ENCODE data around the gene PIGL.

PIGL gene

DNA sequence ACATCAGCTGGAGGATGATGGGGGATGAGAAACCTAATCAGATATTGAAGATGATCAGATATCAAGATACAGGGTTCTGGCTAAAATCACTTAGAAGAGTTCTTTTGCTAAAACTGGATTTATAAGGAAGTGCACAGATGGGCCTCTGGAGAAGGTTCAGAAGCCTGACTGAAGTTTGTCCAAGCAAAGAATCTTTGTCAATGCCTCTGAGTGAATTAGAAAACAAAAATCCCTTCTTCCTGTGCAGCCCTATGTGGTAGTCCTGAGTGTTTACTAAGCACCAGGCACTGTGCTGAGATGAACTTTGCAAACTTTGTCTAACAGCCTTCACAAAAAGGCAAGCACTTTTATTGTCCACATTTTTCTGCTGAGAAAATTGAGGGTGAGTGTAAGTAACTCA, 147.6 kb downstream of the PIGL start:
- H3K4me3 ChIP-seq (ENCODE audit: low read depth, low read length): no peak overlapping the region
- in situ Hi-C loops (cut with HindIII; ENCODE audit: low sequenced_read_pairs): no loop called here
- no peak for DNase-seq (ENCODE audit: low read depth, low spot score)
- TF ChIP-seq, protein P1, sequence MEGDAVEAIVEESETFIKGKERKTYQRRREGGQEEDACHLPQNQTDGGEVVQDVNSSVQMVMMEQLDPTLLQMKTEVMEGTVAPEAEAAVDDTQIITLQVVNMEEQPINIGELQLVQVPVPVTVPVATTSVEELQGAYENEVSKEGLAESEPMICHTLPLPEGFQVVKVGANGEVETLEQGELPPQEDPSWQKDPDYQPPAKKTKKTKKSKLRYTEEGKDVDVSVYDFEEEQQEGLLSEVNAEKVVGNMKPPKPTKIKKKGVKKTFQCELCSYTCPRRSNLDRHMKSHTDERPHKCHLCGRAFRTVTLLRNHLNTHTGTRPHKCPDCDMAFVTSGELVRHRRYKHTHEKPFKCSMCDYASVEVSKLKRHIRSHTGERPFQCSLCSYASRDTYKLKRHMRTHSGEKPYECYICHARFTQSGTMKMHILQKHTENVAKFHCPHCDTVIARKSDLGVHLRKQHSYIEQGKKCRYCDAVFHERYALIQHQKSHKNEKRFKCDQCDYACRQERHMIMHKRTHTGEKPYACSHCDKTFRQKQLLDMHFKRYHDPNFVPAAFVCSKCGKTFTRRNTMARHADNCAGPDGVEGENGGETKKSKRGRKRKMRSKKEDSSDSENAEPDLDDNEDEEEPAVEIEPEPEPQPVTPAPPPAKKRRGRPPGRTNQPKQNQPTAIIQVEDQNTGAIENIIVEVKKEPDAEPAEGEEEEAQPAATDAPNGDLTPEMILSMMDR (IDR thresholded peaks at IDR 0.05; ENCODE audit: low read depth, low read length): no peak

DNA sequence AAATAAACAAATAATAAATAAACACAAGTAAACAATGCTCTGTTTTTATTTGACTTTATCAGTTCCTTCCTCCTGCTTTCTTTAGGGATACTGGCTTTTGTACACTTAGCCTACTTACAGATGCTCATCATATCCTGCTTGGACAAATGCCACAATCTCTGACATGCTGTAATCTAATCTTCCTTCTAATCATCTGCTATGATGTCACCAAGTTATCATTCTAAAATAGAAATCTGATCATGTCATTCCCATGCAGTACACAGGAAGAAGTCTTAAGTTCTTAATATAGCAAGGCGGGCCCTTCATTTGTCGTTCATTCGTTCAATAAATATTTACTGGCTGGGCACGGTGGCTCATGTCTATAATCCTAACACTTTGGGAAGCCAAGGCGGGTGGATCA, 154.7 kb downstream of the PIGL start:
- H3K4me3 ChIP-seq (ENCODE audit: low read depth, low read length): no peak overlapping the region
- in situ Hi-C loops (cut with HindIII; ENCODE audit: low sequenced_read_pairs): no loop called here
- DNase-seq (ENCODE audit: low read depth, low spot score): peak; percentile 60
- TF ChIP-seq, protein P1 (IDR thresholded peaks at IDR 0.05; ENCODE audit: low read depth, low read length): no peak

DNA sequence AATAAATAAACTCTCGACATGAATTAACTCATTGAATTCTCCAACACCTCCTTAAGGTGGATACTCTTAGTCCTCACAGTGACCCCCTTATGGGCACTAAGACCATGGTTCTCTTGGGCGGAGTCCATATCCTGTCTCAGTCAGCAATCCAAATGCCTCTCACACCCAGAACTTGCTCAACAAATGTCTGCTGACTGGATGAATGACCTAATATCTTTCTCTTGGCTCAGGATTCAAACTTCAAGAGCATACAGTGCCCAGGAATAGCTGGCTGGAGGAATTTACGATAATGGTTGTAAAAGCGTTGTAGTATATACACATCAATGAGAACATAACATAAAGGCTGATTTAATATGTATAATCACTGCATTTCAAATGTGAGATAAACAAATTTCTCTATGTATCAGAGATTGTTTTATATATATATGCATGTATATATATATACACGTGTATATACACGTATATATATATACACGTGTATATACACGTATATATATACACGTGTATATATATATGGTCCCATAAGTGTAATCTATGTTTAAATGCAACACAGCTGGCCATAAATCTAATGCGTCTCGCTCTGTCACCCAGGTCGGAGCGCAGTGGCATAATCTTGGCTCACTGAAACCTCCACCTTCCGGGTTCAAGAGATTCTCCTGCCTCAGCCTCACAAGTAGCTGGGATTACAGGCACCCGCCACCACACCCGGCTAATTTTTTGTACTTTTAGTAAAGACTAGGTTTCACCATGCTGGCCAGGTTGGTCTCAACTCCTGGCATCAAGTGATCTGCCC, 157.3 kb downstream of the PIGL start:
- in situ Hi-C loops (cut with HindIII; ENCODE audit: low sequenced_read_pairs): no loop called here
- peak; percentile 53 for DNase-seq (ENCODE audit: low read depth, low spot score)
- H3K4me3 ChIP-seq (ENCODE audit: low read depth, low read length): no peak overlapping the region
- TF ChIP-seq, protein P1 (IDR thresholded peaks at IDR 0.05; ENCODE audit: low read depth, low read length): no peak
